Pancreas (tissue), 10 donors: ENCODE data around the gene ELANE. TPM values are rescaled to one million over a fixed set of nuclear protein-coding genes. Genes with fewer than 3 reads are reported as not detected.

Experiments used
- ATAC-seq, 4 donors: fragments of 200-7000 bp; cut with Tn5 transposase; one replicate each; pipeline versions ENCODE4 v1.8.0 to v1.9.1; 2020; ENCODE audit warnings: mild to moderate bottlenecking in 4 of 4, moderate library complexity in 4 of 4
- DNase-seq, 6 donors: peaks; one replicate each; pipeline ENCODE4 v3.0.0-alpha.2; 2020
- FAIRE-seq: peaks from 2 replicates; lab custom pipeline; 2012; peaks lifted over from hg19 to GRCh38; lab: Jason Lieb, UNC
- H3K27ac ChIP-seq, 4 donors: fragments of 200-600 bp; sonication (generic); 1 replicate in 3 of 4; 2 replicates in 1 of 4; pipeline versions ENCODE4 v1.5.0 to v1.8.0; 2020
- H3K27me3 ChIP-seq, 4 donors: fragments of 200-600 bp; one replicate each; pipeline ENCODE4 v1.8.0; 2021
- H3K36me3 ChIP-seq, 3 donors: fragments of 200-600 bp; sonication (generic) in 1 of 3; one replicate each; pipeline versions ENCODE4 v1.5.0 to v1.8.0; 2020 to 2021
- H3K4me1 ChIP-seq, 3 donors: fragments of 200-600 bp; one replicate each; pipeline ENCODE4 v1.8.0; 2021
- H3K4me3 ChIP-seq, 4 donors: fragments of 200-600 bp; sonication (generic) in 2 of 4; one replicate each; pipeline versions ENCODE4 v1.5.0 to v1.8.0; 2020 to 2021
- H3K9me3 ChIP-seq, 4 donors: fragments of 200-600 bp; one replicate each; pipeline ENCODE4 v1.8.0; 2021
- WGBS, 2 donors: extraction: QIAGEN DNeasy Blood & Tissue Kit; methylation state at CpG; one replicate each; pipeline ENCODE4 v1.1.7; 2013; 5-methylcytosine and 5-hydroxymethylcytosine counted together
- intact Hi-C, 3 donors: fragments of 100-400 bp; cut with DNase I; formaldehyde crosslinking; loops; one replicate each; pipeline versions ENCODE4 v1.11.1 to v1.14.2; 2022
- polyA plus RNA-seq, 2 donors: library from polyadenylated mRNA; stranded (reverse); fragments of 200-250 nt; gene quantifications; one replicate each; pipeline ENCODE4 v1.2.3, GENCODE V29; 2013
- total RNA-seq, 6 donors: library from RNA; stranded (reverse); fragmentation: NEBNext Ultra II Directional in 4 of 6; extraction: Animal tissue kit (Norgen Biotek cat#: 25700) in 4 of 6; gene quantifications; one replicate each; pipeline versions ENCODE4 v1.2.1 to v1.2.4, GENCODE V29; 2021 to 2023
- TF ChIP-seq, protein P1 (sequence below), 4 donors: fragments of 200-600 bp; sonication (generic) in 3 of 4; IDR thresholded peaks; one replicate each; pipeline versions ENCODE4 v1.5.0 to v1.8.0; 2021; ENCODE audit warnings: antibody characterized with exemption in 4 of 4
- donor health status: healthy with polysubstance abuse.
- donor health status: DM: no; HTN: no; CAD: no; lungs with moderate emphysema.
- donor health status: DM: no; HTN: no; CAD: no.
- donor health status: control.
- donor health status: control.
- donor health status: Bipolar disorder and iron deficiency.
- donor health status: DM: yes; HTN: yes; CAD: no.
- donor health status: DM: no; HTN: no; CAD: no.
- donor health status: DM: no; HTN: no; CAD: no.
- donor health status: DM: yes; HTN: yes; CAD: no.

Gene ELANE
- total and polyA plus RNA-seq, 8 donors: 0.16 to 0.57 (median 0.27) TPM; not detected in 4

GRCh38 chr19:843180-843835 is 8.8 kb upstream of the ELANE start:
- Histone ChIP-seq H3K4me3 (peak overlapping the region in 1 of 4 donors; percentile 33), H3K4me1 (peaks cover 0 to 8% (median 7%) of the 10 kb centered on the region in 3 donors), H3K27me3 (no peaks in the 10 kb centered on the region), H3K27ac (no peak overlapping the region), H3K9me3 (no peaks in the 10 kb centered on the region), H3K36me3 (no peaks in the 10 kb centered on the region)
- intact Hi-C loops: no loop called here
- whole genome bisulfite sequencing, 2 donors: 3 to 4% methylated on average over 37 to 46 of the region's 46 CpGs
- ATAC-seq (peak; percentile 65 to 84 (median 74)), DNase-seq (no peak), FAIRE-seq (no peak)
- TF ChIP-seq, protein P1, sequence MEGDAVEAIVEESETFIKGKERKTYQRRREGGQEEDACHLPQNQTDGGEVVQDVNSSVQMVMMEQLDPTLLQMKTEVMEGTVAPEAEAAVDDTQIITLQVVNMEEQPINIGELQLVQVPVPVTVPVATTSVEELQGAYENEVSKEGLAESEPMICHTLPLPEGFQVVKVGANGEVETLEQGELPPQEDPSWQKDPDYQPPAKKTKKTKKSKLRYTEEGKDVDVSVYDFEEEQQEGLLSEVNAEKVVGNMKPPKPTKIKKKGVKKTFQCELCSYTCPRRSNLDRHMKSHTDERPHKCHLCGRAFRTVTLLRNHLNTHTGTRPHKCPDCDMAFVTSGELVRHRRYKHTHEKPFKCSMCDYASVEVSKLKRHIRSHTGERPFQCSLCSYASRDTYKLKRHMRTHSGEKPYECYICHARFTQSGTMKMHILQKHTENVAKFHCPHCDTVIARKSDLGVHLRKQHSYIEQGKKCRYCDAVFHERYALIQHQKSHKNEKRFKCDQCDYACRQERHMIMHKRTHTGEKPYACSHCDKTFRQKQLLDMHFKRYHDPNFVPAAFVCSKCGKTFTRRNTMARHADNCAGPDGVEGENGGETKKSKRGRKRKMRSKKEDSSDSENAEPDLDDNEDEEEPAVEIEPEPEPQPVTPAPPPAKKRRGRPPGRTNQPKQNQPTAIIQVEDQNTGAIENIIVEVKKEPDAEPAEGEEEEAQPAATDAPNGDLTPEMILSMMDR (IDR thresholded peaks at IDR 0.05): no peak

DNA sequence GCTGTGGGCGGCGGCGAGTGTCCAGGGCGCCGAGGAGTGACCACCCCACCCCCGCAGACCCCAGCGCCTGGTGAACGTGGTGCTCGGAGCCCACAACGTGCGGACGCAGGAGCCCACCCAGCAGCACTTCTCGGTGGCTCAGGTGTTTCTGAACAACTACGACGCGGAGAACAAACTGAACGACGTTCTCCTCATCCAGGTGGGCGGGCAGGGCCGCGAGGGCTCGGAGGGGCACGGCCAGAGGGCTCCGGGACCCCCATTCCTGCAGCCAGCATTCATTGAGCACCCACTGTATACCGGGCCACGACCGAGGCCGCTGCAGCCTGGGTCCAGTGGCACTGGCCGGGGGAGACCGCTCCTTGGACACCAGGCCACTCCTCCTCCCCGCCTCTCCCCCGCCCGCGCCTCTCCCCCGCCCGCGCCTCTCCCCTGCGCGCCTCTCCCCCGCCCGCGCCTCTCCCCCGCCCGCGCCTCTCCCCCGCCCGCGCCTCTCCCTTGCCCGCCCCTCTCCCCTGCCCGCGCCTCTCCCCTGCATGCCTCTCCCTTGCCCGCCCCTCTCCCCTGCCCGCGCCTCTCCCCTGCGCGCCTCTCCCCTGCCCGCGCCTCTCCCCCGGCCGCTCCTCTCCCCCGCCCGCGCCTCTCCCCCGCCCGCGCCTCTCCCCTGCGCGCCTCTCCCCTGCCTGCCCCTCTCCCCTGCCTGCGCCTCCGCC is 8.1 kb upstream of the ELANE start:
- peak in 3 of 4 donors; percentile 29 to 76 (median 45) for ATAC-seq
- no peak overlapping the region for H3K27ac ChIP-seq
- 4 to 14% methylated on average over 30 to 61 of the region's 70 CpGs for WGBS, 2 donors

GRCh38 chr19:844546-844971 is 7.5 kb upstream of the ELANE start:
- ATAC-seq (peak in 1 of 4 donors; percentile 9), FAIRE-seq (no peak)
- intact Hi-C loops: no loop called here

More for the DNA sequence above, 8.1 kb upstream of the ELANE start:
- DNase-seq: no peak
- Histone ChIP-seq H3K27me3 (no peaks in the 10 kb centered on the region), H3K9me3 (no peaks in the 10 kb centered on the region), H3K36me3 (no peaks in the 10 kb centered on the region), H3K4me1 (peaks cover 0 to 8% (median 7%) of the 10 kb centered on the region in 3 donors), H3K4me3 (peak overlapping the region in 1 of 4 donors; percentile 33)
- intact Hi-C loops: no loop called here
- TF ChIP-seq, protein P1 (IDR thresholded peaks at IDR 0.05): no peak
- FAIRE-seq: no peak

GRCh38 chr19:845707-846521 is 6.2 kb upstream of the ELANE start:
- intact Hi-C loops: no loop called here
- 56 to 71% methylated on average over 37 of the region's 37 CpGs for WGBS, 2 donors
- TF ChIP-seq, protein P1 (IDR thresholded peaks at IDR 0.05): no peak
- Histone ChIP-seq H3K27me3 (no peaks in the 10 kb centered on the region), H3K4me1 (peaks cover 0 to 12% (median 7%) of the 10 kb centered on the region in 3 donors), H3K4me3 (no peak overlapping the region), H3K27ac (no peak overlapping the region), H3K9me3 (no peaks in the 10 kb centered on the region), H3K36me3 (no peaks in the 10 kb centered on the region)
- DNase-seq: peak in 1 of 6 donors; percentile 63
- ATAC-seq: no peak
- FAIRE-seq: no peak

More at GRCh38 chr19:844546-844971, 7.5 kb upstream of the ELANE start:
- TF ChIP-seq, protein P1 (IDR thresholded peaks at IDR 0.05): no peak
- WGBS, 2 donors: 16 to 32% methylated on average over 11 of the region's 11 CpGs
- H3K4me1 ChIP-seq: peaks cover 0 to 8% (median 7%) of the 10 kb centered on the region in 3 donors
- no peaks in the 10 kb centered on the region for H3K27me3 ChIP-seq
- no peak overlapping the region for H3K27ac ChIP-seq
- no peaks in the 10 kb centered on the region for H3K36me3 ChIP-seq
- no peak for DNase-seq
- H3K9me3 ChIP-seq: no peaks in the 10 kb centered on the region
- H3K4me3 ChIP-seq: no peak overlapping the region
